ENCODE results near the gene KDELR3. TPM values are rescaled to one million over a fixed set of nuclear protein-coding genes. Genes with fewer than 3 reads are reported as not detected.
A peak's percentile ranks its signal among the peaks of the same experiment; 100 is the strongest.

Gene KDELR3
- total and polyA plus RNA-seq, 4 experiments from 2014 or later = 0.10 to 0.24 TPM; not detected in 2

GRCh38 chr22:38487946-38488345 lies 20.1 kb downstream of the KDELR3 start:
- ChIA-PET CTCF (ENCODE audit: partially characterized antibody) (interaction anchor here (0.7 to 2.3 kb wide), 2 partner anchors 11 to 15 kb away, joined by 3 to 5 read pairs; no protein-coding TSS in a partner anchor), POLR2A (ENCODE audit: partially characterized antibody) (interaction anchor here (0.7 to 14.9 kb wide), 3 partner anchors 8 to 13 kb away, joined by 3 to 122 read pairs (median 4); no protein-coding TSS in a partner anchor)

GRCh38 chr22:38489142-38489541 lies 21.2 kb downstream of the KDELR3 start:
- Mint-ChIP-seq H3K36me3 (peaks cover 63 to 85% of the 10 kb centered on the region in 2 donors), H3K27ac (peak overlapping the region in 1 of 7 donors; percentile 81)

More at GRCh38 chr22:38487946-38488345, 20.1 kb downstream of the KDELR3 start:
- Mint-ChIP-seq H3K4me3 (no peak overlapping the region), H3K36me3 (peaks cover 66 to 85% of the 10 kb centered on the region in 2 donors), H3K27ac (peak overlapping the region in 4 of 7 donors; percentile 66 to 84 (median 73)), H3K9me3 (peaks cover 0 to 2% (median 0%) of the 10 kb centered on the region in 8 donors), H3K27me3 (no peaks in the 10 kb centered on the region), H3K4me1 (peaks cover 20 to 50% (median 33%) of the 10 kb centered on the region in 4 donors)
- H3K4me3 ChIP-seq (ENCODE audit: low read length in 2 of 2) = no peak overlapping the region
- peaks cover 11% of the 10 kb centered on the region for H3K4me1 ChIP-seq (ENCODE audit: insufficient read depth, low read length)
- intact Hi-C loops (cut with micrococcal nuclease) = no loop called here
- no peak for DNase-seq
- no peak overlapping the region for H3K27ac ChIP-seq (ENCODE audit: low read depth, low read length)
- no peaks in the 10 kb centered on the region for H3K9me3 ChIP-seq (ENCODE audit: control insufficient read depth in 1 of 2, low read length in 2 of 2)
- no peaks in the 10 kb centered on the region for H3K27me3 ChIP-seq (ENCODE audit: insufficient read depth, low read length)
- H3K36me3 ChIP-seq (ENCODE audit: insufficient read depth, low read length) = peaks cover 84% of the 10 kb centered on the region

GRCh38 chr22:38489561-38490145 lies 21.8 kb downstream of the KDELR3 start:
- Histone ChIP-seq H3K9me3 (ENCODE audit: control insufficient read depth in 1 of 2, low read length in 2 of 2) (no peaks in the 10 kb centered on the region), H3K27me3 (ENCODE audit: insufficient read depth, low read length) (no peaks in the 10 kb centered on the region), H3K4me3 (ENCODE audit: low read length in 2 of 2) (no peak overlapping the region), H3K36me3 (ENCODE audit: insufficient read depth, low read length) (peaks cover 86% of the 10 kb centered on the region), H3K4me1 (ENCODE audit: insufficient read depth, low read length) (peaks cover 20% of the 10 kb centered on the region), H3K27ac (ENCODE audit: low read depth, low read length) (no peak overlapping the region)
- H3K9me3 Mint-ChIP-seq = peaks cover 0 to 2% (median 0%) of the 10 kb centered on the region in 8 donors
- CTCF ChIA-PET (ENCODE audit: partially characterized antibody) = no interaction called here
- DNase-seq = no peak
- H3K27me3 Mint-ChIP-seq = no peaks in the 10 kb centered on the region
- intact Hi-C loops (cut with micrococcal nuclease) = loop anchor here (2.0 kb wide), 1 partner anchor 17 kb away; the partner anchor contains the start of gene DDX17
- POLR2A ChIA-PET (ENCODE audit: partially characterized antibody) = interaction anchor here (1.2 to 14.9 kb wide), 4 partner anchors 8 to 18 kb away, joined by 3 to 122 read pairs (median 9); no protein-coding TSS in a partner anchor
- H3K4me1 Mint-ChIP-seq = peaks cover 25 to 58% (median 39%) of the 10 kb centered on the region in 4 donors
- H3K4me3 Mint-ChIP-seq = peak overlapping the region in 1 of 8 donors; percentile 31
- peaks cover 64 to 85% of the 10 kb centered on the region in 2 donors for H3K36me3 Mint-ChIP-seq
- peak overlapping the region in 5 of 7 donors; percentile 16 to 82 (median 71) for H3K27ac Mint-ChIP-seq

More at GRCh38 chr22:38489142-38489541, 21.2 kb downstream of the KDELR3 start:
- no peaks in the 10 kb centered on the region for H3K27me3 ChIP-seq (ENCODE audit: insufficient read depth, low read length)
- no peak for DNase-seq
- ChIA-PET CTCF (ENCODE audit: partially characterized antibody) (no interaction called here), POLR2A (ENCODE audit: partially characterized antibody) (interaction anchor here (1.2 to 14.9 kb wide), 4 partner anchors 8 to 19 kb away, joined by 3 to 122 read pairs (median 9); no protein-coding TSS in a partner anchor)
- H3K27ac ChIP-seq (ENCODE audit: low read depth, low read length) = no peak overlapping the region
- peaks cover 15% of the 10 kb centered on the region for H3K4me1 ChIP-seq (ENCODE audit: insufficient read depth, low read length)
- peaks cover 22 to 52% (median 37%) of the 10 kb centered on the region in 4 donors for H3K4me1 Mint-ChIP-seq
- no peaks in the 10 kb centered on the region for H3K27me3 Mint-ChIP-seq
- H3K36me3 ChIP-seq (ENCODE audit: insufficient read depth, low read length) = peaks cover 86% of the 10 kb centered on the region
- H3K4me3 Mint-ChIP-seq = no peak overlapping the region
- H3K4me3 ChIP-seq (ENCODE audit: low read length in 2 of 2) = no peak overlapping the region
- H3K9me3 ChIP-seq (ENCODE audit: control insufficient read depth in 1 of 2, low read length in 2 of 2) = no peaks in the 10 kb centered on the region
- intact Hi-C loops (cut with micrococcal nuclease) = no loop called here
- peaks cover 0 to 2% (median 0%) of the 10 kb centered on the region in 8 donors for H3K9me3 Mint-ChIP-seq

- no peaks in the 10 kb centered on the region for H3K27me3 Mint-ChIP-seq
- H3K4me1 ChIP-seq (ENCODE audit: insufficient read depth, low read length) = peaks cover 27% of the 10 kb centered on the region
Observed at GRCh38 chr22:38490475-38490874, 22.6 kb downstream of the KDELR3 start.

GRCh38 chr22:38490915-38491314 lies 23.0 kb downstream of the KDELR3 start:
- H3K4me3 Mint-ChIP-seq = no peak overlapping the region
- H3K4me1 Mint-ChIP-seq = peaks cover 28 to 54% (median 43%) of the 10 kb centered on the region in 4 donors
- H3K4me3 ChIP-seq (ENCODE audit: low read length in 2 of 2) = no peak overlapping the region
- intact Hi-C loops (cut with micrococcal nuclease) = loop anchor here (2.0 kb wide), 1 partner anchor 16 kb away; the partner anchor contains the start of gene DDX17
- peaks cover 0 to 2% (median 0%) of the 10 kb centered on the region in 8 donors for H3K9me3 Mint-ChIP-seq
- H3K36me3 Mint-ChIP-seq = peaks cover 64 to 85% of the 10 kb centered on the region in 2 donors
- H3K27me3 Mint-ChIP-seq = no peaks in the 10 kb centered on the region
- H3K9me3 ChIP-seq (ENCODE audit: control insufficient read depth in 1 of 2, low read length in 2 of 2) = no peaks in the 10 kb centered on the region
- H3K4me1 ChIP-seq (ENCODE audit: insufficient read depth, low read length) = peaks cover 32% of the 10 kb centered on the region
- H3K27ac Mint-ChIP-seq = peak overlapping the region; percentile 38 to 81 (median 67)
- POLR2A ChIA-PET (ENCODE audit: partially characterized antibody) = interaction anchor here (0.6 to 14.9 kb wide), 4 partner anchors 10 to 47 kb away, joined by 3 to 122 read pairs (median 10); no protein-coding TSS in a partner anchor
- H3K27me3 ChIP-seq (ENCODE audit: insufficient read depth, low read length) = no peaks in the 10 kb centered on the region
- H3K27ac ChIP-seq (ENCODE audit: low read depth, low read length) = no peak overlapping the region
- no peak for DNase-seq
- H3K36me3 ChIP-seq (ENCODE audit: insufficient read depth, low read length) = peaks cover 89% of the 10 kb centered on the region
- CTCF ChIA-PET (ENCODE audit: partially characterized antibody) = interaction anchor here (0.6 to 2.0 kb wide), 2 partner anchors 11 to 22 kb away, joined by 3 to 7 read pairs; no protein-coding TSS in a partner anchor

More at GRCh38 chr22:38490475-38490874, 22.6 kb downstream of the KDELR3 start:
- CTCF ChIA-PET (ENCODE audit: partially characterized antibody) = interaction anchor here (2.0 kb wide), 1 partner anchor 12 kb away, joined by 7 read pairs; no protein-coding TSS in a partner anchor
- Mint-ChIP-seq H3K9me3 (peaks cover 0 to 2% (median 0%) of the 10 kb centered on the region in 8 donors), H3K27ac (peak overlapping the region; percentile 38 to 81 (median 67)), H3K4me1 (peaks cover 27 to 56% (median 43%) of the 10 kb centered on the region in 4 donors), H3K36me3 (peaks cover 64 to 86% of the 10 kb centered on the region in 2 donors), H3K4me3 (no peak overlapping the region)
- Histone ChIP-seq H3K27me3 (ENCODE audit: insufficient read depth, low read length) (no peaks in the 10 kb centered on the region), H3K36me3 (ENCODE audit: insufficient read depth, low read length) (peaks cover 87% of the 10 kb centered on the region), H3K4me3 (ENCODE audit: low read length in 2 of 2) (no peak overlapping the region), H3K9me3 (ENCODE audit: control insufficient read depth in 1 of 2, low read length in 2 of 2) (no peaks in the 10 kb centered on the region), H3K27ac (ENCODE audit: low read depth, low read length) (no peak overlapping the region)
- POLR2A ChIA-PET (ENCODE audit: partially characterized antibody) = interaction anchor here (0.6 to 14.9 kb wide), 4 partner anchors 9 to 47 kb away, joined by 3 to 122 read pairs (median 10); no protein-coding TSS in a partner anchor
- DNase-seq = no peak
- intact Hi-C loops (cut with micrococcal nuclease) = loop anchor here (2.0 kb wide), 1 partner anchor 16 kb away; the partner anchor contains the start of gene DDX17

GRCh38 chr22:38491707-38492348 lies 23.9 kb downstream of the KDELR3 start:
- peaks cover 61 to 85% of the 10 kb centered on the region in 2 donors for H3K36me3 Mint-ChIP-seq
- intact Hi-C loops (cut with micrococcal nuclease) = loop anchor here (2.0 kb wide), 1 partner anchor 15 kb away; the partner anchor contains the start of gene DDX17
- H3K9me3 ChIP-seq (ENCODE audit: control insufficient read depth in 1 of 2, low read length in 2 of 2) = no peaks in the 10 kb centered on the region

More at GRCh38 chr22:38491707-38492348, 23.9 kb downstream of the KDELR3 start:
- Histone ChIP-seq H3K36me3 (ENCODE audit: insufficient read depth, low read length) (peaks cover 89% of the 10 kb centered on the region), H3K27me3 (ENCODE audit: insufficient read depth, low read length) (no peaks in the 10 kb centered on the region), H3K4me3 (ENCODE audit: low read length in 2 of 2) (no peak overlapping the region), H3K27ac (ENCODE audit: low read depth, low read length) (no peak overlapping the region), H3K4me1 (ENCODE audit: insufficient read depth, low read length) (peaks cover 38% of the 10 kb centered on the region)
- CTCF ChIA-PET (ENCODE audit: partially characterized antibody) = interaction anchor here (2.0 kb wide), 1 partner anchor 11 kb away, joined by 7 read pairs; no protein-coding TSS in a partner anchor
- H3K4me1 Mint-ChIP-seq = peaks cover 28 to 52% (median 40%) of the 10 kb centered on the region in 4 donors
- H3K27me3 Mint-ChIP-seq = no peaks in the 10 kb centered on the region
- peaks cover 0 to 2% (median 0%) of the 10 kb centered on the region in 8 donors for H3K9me3 Mint-ChIP-seq
- no peak for DNase-seq
- peak overlapping the region in 1 of 7 donors; percentile 60 for H3K27ac Mint-ChIP-seq
- POLR2A ChIA-PET (ENCODE audit: partially characterized antibody) = interaction anchor here (2.2 to 14.9 kb wide), 3 partner anchors 9 to 10 kb away, joined by 6 to 122 read pairs (median 15); no protein-coding TSS in a partner anchor
- H3K4me3 Mint-ChIP-seq = no peak overlapping the region
